Neural cell (in vitro differentiated cells): ENCODE data around the gene TNS1. TPM values are rescaled to one million over a fixed set of nuclear protein-coding genes. Genes with fewer than 3 reads are reported as not detected.
A peak's percentile ranks its signal among the peaks of the same experiment; 100 is the strongest.

Experiments used
- H2AFZ ChIP-seq: fragments of 200-600, 300-800 bp; sonication (generic), shearing (Covaris generic); 2 replicates; pipeline ENCODE4 v1.6.0; 2014; ENCODE audit warnings: low read depth, mild to moderate bottlenecking, antibody characterized with exemption, low read length, moderate library complexity
- H3F3A ChIP-seq: fragments of 200-600 bp; shearing (Covaris generic); 2 replicates; pipeline ENCODE4 v1.6.1; 2016; ENCODE audit warnings: mild to moderate bottlenecking, moderate library complexity, mixed read lengths, antibody characterized with exemption, low read length; ENCODE audit not compliant: insufficient read depth, poor library complexity, severe bottlenecking
- H3K27ac ChIP-seq: fragments of 200-600, 300-800 bp; sonication (generic), shearing (Covaris generic); 2 replicates; pipeline ENCODE4 v1.5.1; 2014; ENCODE audit warnings: mild to moderate bottlenecking, low read length, moderate library complexity
- H3K27me3 ChIP-seq: fragments of 300-800, 200-600 bp; sonication (generic), shearing (Covaris generic); 2 replicates; pipeline ENCODE4 v1.6.0; 2014; ENCODE audit warnings: mild to moderate bottlenecking, low read depth, low read length, moderate library complexity; ENCODE audit not compliant: insufficient read depth
- H3K36me3 ChIP-seq: fragments of 300-800, 200-600 bp; sonication (generic), shearing (Covaris generic); 2 replicates; pipeline ENCODE4 v1.5.1; 2014; ENCODE audit warnings: mild to moderate bottlenecking, antibody characterized with exemption, low read length, moderate library complexity; ENCODE audit not compliant: insufficient read depth
- H3K4me2 ChIP-seq: fragments of 300-800, 200-600 bp; sonication (generic), shearing (Covaris generic); 2 replicates; pipeline ENCODE4 v1.6.0; 2014; ENCODE audit warnings: mild to moderate bottlenecking, low read length
- H3K4me3 ChIP-seq: fragments of 300-800, 200-600 bp; sonication (generic), shearing (Covaris generic); 2 replicates; pipeline ENCODE4 v1.5.1; 2014; ENCODE audit warnings: mild to moderate bottlenecking, low read length, moderate library complexity
- H3K79me2 ChIP-seq: fragments of 200-600 bp; shearing (Covaris generic); replicated peaks from 2 replicates; pipeline ENCODE4 v1.6.0; 2014; ENCODE audit warnings: mild to moderate bottlenecking, low read length, moderate library complexity; ENCODE audit not compliant: insufficient read depth
- H3K9ac ChIP-seq: fragments of 300-800, 200-600 bp; sonication (generic), shearing (Covaris generic); 2 replicates; pipeline ENCODE4 v1.6.1; 2016; ENCODE audit warnings: mild to moderate bottlenecking, low read length, mixed read lengths
- H3K9me2 ChIP-seq: fragments of 200-600 bp; shearing (Covaris generic); 2 replicates; pipeline ENCODE4 v1.6.1; 2016; ENCODE audit warnings: mild to moderate bottlenecking, low read length, mixed read lengths; ENCODE audit not compliant: insufficient read depth
- H3K9me3 ChIP-seq: fragments of 200-600, 300-800 bp; sonication (generic), shearing (Covaris generic); 2 replicates; pipeline ENCODE4 v1.6.1; 2016; ENCODE audit warnings: mild to moderate bottlenecking, mixed run types, low read length, moderate library complexity, mixed read lengths
- H4K20me1 ChIP-seq: fragments of 200-600 bp; shearing (Covaris generic); 2 replicates; pipeline ENCODE4 v1.6.1; 2016; ENCODE audit warnings: mild to moderate bottlenecking, mixed run types; ENCODE audit not compliant: insufficient read depth
- EP300 ChIP-seq: fragments of 450-650 bp; conservative IDR thresholded peaks from 2 replicates; pipeline ENCODE4 v1.6.1; 2014; ENCODE audit warnings: antibody characterized with exemption, mild to moderate bottlenecking, moderate library complexity; ENCODE audit not compliant: poor library complexity, severe bottlenecking
- EZH2 ChIP-seq: fragments of 200-600, 300-800 bp; shearing (Covaris generic), sonication (generic); IDR thresholded peaks from 2 replicates; pipeline ENCODE4 v1.6.1; 2014; ENCODE audit warnings: antibody characterized with exemption, low read length, borderline replicate concordance, mild to moderate bottlenecking; ENCODE audit not compliant: insufficient read depth, poor library complexity, severe bottlenecking
- MXI1 ChIP-seq: fragments of 450-650 bp; conservative IDR thresholded peaks from 2 replicates; pipeline ENCODE4 v1.6.1; 2014; ENCODE audit warnings: antibody characterized with exemption, mild to moderate bottlenecking; ENCODE audit not compliant: poor library complexity, severe bottlenecking
- POLR2AphosphoS5 ChIP-seq: IDR thresholded peaks from 2 replicates; pipeline ENCODE4 v1.6.1; 2012
- RAD21 ChIP-seq: fragments of 450-650 bp; conservative IDR thresholded peaks from 2 replicates; pipeline ENCODE4 v1.6.1; 2014; ENCODE audit warnings: antibody characterized with exemption, mild to moderate bottlenecking, moderate library complexity
- SMC3 ChIP-seq: fragments of 450-650 bp; conservative IDR thresholded peaks from 2 replicates; pipeline ENCODE4 v1.6.1; 2014; ENCODE audit warnings: antibody characterized with exemption, mild to moderate bottlenecking, moderate library complexity; ENCODE audit not compliant: poor library complexity
- TAF1 ChIP-seq: IDR thresholded peaks from 2 replicates; pipeline ENCODE4 v1.6.1; 2012; ENCODE audit warnings: low read depth
- polyA plus RNA-seq: library from polyadenylated mRNA; depleted of rRNA; stranded (reverse); fragments of >200 nt; gene quantifications from 2 replicates; pipeline ENCODE4 v1.2.3, GENCODE V29; 2014
- TF ChIP-seq, protein P1 (sequence below): fragments of 450-650 bp; IDR thresholded peaks from 2 replicates; pipeline ENCODE4 v1.5.1; 2014; ENCODE audit warnings: antibody characterized with exemption, mild to moderate bottlenecking, moderate library complexity; ENCODE audit not compliant: poor library complexity, severe bottlenecking
- TF ChIP-seq, protein P2 (sequence below): IDR thresholded peaks from 2 replicates; pipeline ENCODE4 v1.6.1; 2012; ENCODE audit warnings: borderline replicate concordance

Gene TNS1
- polyA plus RNA-seq, 1 donor from 2014 or later: 1.5 TPM

DNA sequence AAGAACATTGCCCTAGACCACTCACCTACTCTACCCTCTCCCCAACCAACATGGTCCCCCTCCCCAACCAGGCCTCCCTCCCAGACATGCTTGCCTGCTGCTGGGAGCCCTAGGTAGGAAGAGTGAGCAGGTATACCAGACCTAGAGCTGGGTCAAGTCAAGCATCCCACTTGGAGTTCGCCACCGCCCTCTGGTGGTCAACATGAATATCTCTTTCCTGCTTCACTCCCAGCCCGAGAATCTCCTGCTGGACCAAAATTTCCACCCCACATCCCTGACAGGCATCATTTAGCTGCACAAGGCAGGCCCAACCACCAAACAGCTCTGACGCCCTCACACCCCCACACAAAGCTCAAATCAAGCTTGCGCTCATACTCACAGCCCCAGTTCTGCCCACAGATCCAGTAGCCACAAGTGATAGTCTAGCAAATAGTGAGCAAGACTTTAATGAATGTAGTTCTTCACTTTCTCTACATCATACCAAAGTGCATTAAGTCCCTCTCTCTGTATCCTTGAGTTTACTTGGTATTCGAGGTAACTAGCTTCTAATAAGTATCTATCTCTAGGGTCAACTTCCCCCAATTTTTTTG lies 116.0 kb downstream of the TNS1 start:
- Histone ChIP-seq H3K27ac (no peak overlapping the region), H4K20me1 (no peaks in the 10 kb centered on the region)
- TF ChIP-seq MXI1 (no peak), RAD21 (peak; percentile 82), SMC3 (peak; percentile 93), TAF1 (no peak), EZH2 (no peak)
- TF ChIP-seq, protein P1, sequence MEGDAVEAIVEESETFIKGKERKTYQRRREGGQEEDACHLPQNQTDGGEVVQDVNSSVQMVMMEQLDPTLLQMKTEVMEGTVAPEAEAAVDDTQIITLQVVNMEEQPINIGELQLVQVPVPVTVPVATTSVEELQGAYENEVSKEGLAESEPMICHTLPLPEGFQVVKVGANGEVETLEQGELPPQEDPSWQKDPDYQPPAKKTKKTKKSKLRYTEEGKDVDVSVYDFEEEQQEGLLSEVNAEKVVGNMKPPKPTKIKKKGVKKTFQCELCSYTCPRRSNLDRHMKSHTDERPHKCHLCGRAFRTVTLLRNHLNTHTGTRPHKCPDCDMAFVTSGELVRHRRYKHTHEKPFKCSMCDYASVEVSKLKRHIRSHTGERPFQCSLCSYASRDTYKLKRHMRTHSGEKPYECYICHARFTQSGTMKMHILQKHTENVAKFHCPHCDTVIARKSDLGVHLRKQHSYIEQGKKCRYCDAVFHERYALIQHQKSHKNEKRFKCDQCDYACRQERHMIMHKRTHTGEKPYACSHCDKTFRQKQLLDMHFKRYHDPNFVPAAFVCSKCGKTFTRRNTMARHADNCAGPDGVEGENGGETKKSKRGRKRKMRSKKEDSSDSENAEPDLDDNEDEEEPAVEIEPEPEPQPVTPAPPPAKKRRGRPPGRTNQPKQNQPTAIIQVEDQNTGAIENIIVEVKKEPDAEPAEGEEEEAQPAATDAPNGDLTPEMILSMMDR: peak; percentile 82

DNA sequence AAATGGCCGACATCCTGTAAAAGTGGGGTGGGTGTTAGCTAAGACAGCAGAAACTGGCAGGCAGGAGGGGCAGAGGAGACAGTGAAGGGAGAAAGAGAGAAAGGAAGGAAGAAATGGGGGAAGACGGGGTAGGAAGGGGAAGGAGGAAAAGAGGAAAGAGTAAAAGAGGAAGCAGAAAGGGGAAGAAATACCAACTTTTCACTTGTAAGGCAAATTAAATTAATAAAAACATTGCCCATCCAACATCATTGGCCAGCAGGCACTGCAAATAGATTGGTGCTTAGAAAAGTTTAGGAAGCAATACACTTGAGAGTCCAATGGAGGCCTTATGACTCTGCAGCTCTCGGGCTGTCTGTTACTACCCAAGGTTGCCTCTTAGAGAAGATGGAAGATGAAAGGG lies 116.7 kb downstream of the TNS1 start:
- Histone ChIP-seq H4K20me1 (no peaks in the 10 kb centered on the region), H3K36me3 (no peaks in the 10 kb centered on the region), H3K9ac (no peak overlapping the region), H3K27ac (no peak overlapping the region), H3K9me3 (no peaks in the 10 kb centered on the region), H2AFZ (no peak overlapping the region), H3K9me2 (no peaks in the 10 kb centered on the region), H3K27me3 (no peaks in the 10 kb centered on the region), H3F3A (no peaks in the 10 kb centered on the region), H3K79me2 (no peaks in the 10 kb centered on the region), H3K4me3 (no peak overlapping the region), H3K4me2 (no peak overlapping the region)
- TF ChIP-seq RAD21 (no peak), POLR2AphosphoS5 (no peak), TAF1 (no peak), EP300 (no peak), EZH2 (no peak), SMC3 (no peak), MXI1 (no peak)
- TF ChIP-seq, protein P2, sequence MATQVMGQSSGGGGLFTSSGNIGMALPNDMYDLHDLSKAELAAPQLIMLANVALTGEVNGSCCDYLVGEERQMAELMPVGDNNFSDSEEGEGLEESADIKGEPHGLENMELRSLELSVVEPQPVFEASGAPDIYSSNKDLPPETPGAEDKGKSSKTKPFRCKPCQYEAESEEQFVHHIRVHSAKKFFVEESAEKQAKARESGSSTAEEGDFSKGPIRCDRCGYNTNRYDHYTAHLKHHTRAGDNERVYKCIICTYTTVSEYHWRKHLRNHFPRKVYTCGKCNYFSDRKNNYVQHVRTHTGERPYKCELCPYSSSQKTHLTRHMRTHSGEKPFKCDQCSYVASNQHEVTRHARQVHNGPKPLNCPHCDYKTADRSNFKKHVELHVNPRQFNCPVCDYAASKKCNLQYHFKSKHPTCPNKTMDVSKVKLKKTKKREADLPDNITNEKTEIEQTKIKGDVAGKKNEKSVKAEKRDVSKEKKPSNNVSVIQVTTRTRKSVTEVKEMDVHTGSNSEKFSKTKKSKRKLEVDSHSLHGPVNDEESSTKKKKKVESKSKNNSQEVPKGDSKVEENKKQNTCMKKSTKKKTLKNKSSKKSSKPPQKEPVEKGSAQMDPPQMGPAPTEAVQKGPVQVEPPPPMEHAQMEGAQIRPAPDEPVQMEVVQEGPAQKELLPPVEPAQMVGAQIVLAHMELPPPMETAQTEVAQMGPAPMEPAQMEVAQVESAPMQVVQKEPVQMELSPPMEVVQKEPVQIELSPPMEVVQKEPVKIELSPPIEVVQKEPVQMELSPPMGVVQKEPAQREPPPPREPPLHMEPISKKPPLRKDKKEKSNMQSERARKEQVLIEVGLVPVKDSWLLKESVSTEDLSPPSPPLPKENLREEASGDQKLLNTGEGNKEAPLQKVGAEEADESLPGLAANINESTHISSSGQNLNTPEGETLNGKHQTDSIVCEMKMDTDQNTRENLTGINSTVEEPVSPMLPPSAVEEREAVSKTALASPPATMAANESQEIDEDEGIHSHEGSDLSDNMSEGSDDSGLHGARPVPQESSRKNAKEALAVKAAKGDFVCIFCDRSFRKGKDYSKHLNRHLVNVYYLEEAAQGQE: no peak
- TF ChIP-seq, protein P1: no peak

More for the DNA sequence above, 116.0 kb downstream of the TNS1 start:
- no peaks in the 10 kb centered on the region for H3K36me3 ChIP-seq
- H3K9me2 ChIP-seq: no peaks in the 10 kb centered on the region
- no peak overlapping the region for H3K4me2 ChIP-seq
- H3K79me2 ChIP-seq: no peaks in the 10 kb centered on the region
- no peak overlapping the region for H3K9ac ChIP-seq
- no peak overlapping the region for H2AFZ ChIP-seq
- H3K27me3 ChIP-seq: no peaks in the 10 kb centered on the region
- H3K4me3 ChIP-seq: no peak overlapping the region
- no peaks in the 10 kb centered on the region for H3F3A ChIP-seq
- no peaks in the 10 kb centered on the region for H3K9me3 ChIP-seq
